Sciatic nerve (tissue), 2 donors: ENCODE results near the gene NUDT1. TPM values are rescaled to one million over a fixed set of nuclear protein-coding genes. Genes with fewer than 3 reads are reported as not detected.
A peak's percentile ranks its signal among the peaks of the same experiment; 100 is the strongest.

Experiments
- ATAC-seq: fragments of 200-7000 bp; cut with Tn5 transposase; one replicate; pipeline ENCODE4 v1.9.1; 2020; ENCODE audit warnings: mild to moderate bottlenecking, moderate library complexity
- DNase-seq: peaks from one replicate; pipeline ENCODE4 v3.0.0-alpha.2; 2020; ENCODE audit warnings: low spot score
- intact Hi-C: fragments of 100-400 bp; cut with DNase I; formaldehyde crosslinking; loops from one replicate; pipeline ENCODE4 v1.14.2; 2022
- total RNA-seq: library from RNA; stranded (reverse); fragmentation: NEBNext Ultra II Directional; extraction: Animal tissue kit (Norgen Biotek cat#: 25700); gene quantifications from one replicate; pipeline ENCODE4 v1.2.1, GENCODE V29; 2021
- donor health status: DM: no; HTN: no; CAD: no.
- donor health status: DM: no; HTN: no; CAD: no.

The NUDT1 gene
- 11.5 TPM for total RNA-seq

- intact Hi-C loops, result no loop called here
- DNase-seq, result peak; percentile 89
- peak; percentile 92 for ATAC-seq
These were observed at the start of gene NUDT1, which contains the start of gene MRM2 for GRCh38 chr7:2241580-2242540. TSS of gene NUDT1 (plus strand) at chr7:2242226. CDS start at chr7:2244575, 2,349 bp downstream. TSS of gene MRM2 (minus strand) at chr7:2242205. CDS start at chr7:2242169, 36 bp downstream.

- intact Hi-C loops, result no loop called here
- DNase-seq (peak; percentile 19), ATAC-seq (no peak)
These were observed 49.0 kb upstream of the NUDT1 start for GRCh38 chr7:2192831-2193534.

- ATAC-seq (no peak), DNase-seq (no peak)
- intact Hi-C loops, result no loop called here
These were observed 48.3 kb upstream of the NUDT1 start for GRCh38 chr7:2193575-2194305.

- no peak for DNase-seq
- intact Hi-C loops, result no loop called here
- no peak for ATAC-seq
These were observed 46.4 kb upstream of the NUDT1 start for GRCh38 chr7:2195400-2196246.

- no peak for DNase-seq
- no peak for ATAC-seq
- intact Hi-C loops, result no loop called here
These were observed 45.3 kb upstream of the NUDT1 start for GRCh38 chr7:2196381-2197378.

GRCh38 chr7:2197436-2198155 is 44.4 kb upstream of the NUDT1 start:
- ATAC-seq (no peak), DNase-seq (no peak)
- intact Hi-C loops, result no loop called here

GRCh38 chr7:2198206-2198605 is 43.8 kb upstream of the NUDT1 start:
- intact Hi-C loops, result no loop called here
- ATAC-seq (no peak), DNase-seq (no peak)

- intact Hi-C loops, result no loop called here
- DNase-seq (no peak), ATAC-seq (no peak)
These were observed 43.3 kb upstream of the NUDT1 start for GRCh38 chr7:2198760-2199159.

GRCh38 chr7:2199528-2199927 is 42.5 kb upstream of the NUDT1 start:
- intact Hi-C loops, result no loop called here
- ATAC-seq, result no peak

GRCh38 chr7:2199956-2200583 is 42.0 kb upstream of the NUDT1 start:
- intact Hi-C loops, result no loop called here
- ATAC-seq (no peak), DNase-seq (no peak)

More at GRCh38 chr7:2199528-2199927, 42.5 kb upstream of the NUDT1 start:
- DNase-seq, result no peak

- ATAC-seq, result no peak
- no peak for DNase-seq
- intact Hi-C loops, result no loop called here
These were observed 41.4 kb upstream of the NUDT1 start for GRCh38 chr7:2200584-2200980.

GRCh38 chr7:2201128-2201527 is 40.9 kb upstream of the NUDT1 start:
- DNase-seq (no peak), ATAC-seq (no peak)
- intact Hi-C loops, result no loop called here

GRCh38 chr7:2201686-2202360 is 40.2 kb upstream of the NUDT1 start:
- intact Hi-C loops, result no loop called here
- peak; percentile 38 for DNase-seq
- no peak for ATAC-seq

GRCh38 chr7:2202361-2202761 is 39.7 kb upstream of the NUDT1 start:
- DNase-seq, result peak; percentile 46
- intact Hi-C loops, result no loop called here
- ATAC-seq, result no peak

- peak; percentile 57 for DNase-seq
- ATAC-seq, result no peak
- intact Hi-C loops, result no loop called here
These were observed 38.9 kb upstream of the NUDT1 start for GRCh38 chr7:2202901-2203765.
